K562 (cell line): ENCODE data around the gene KRT34. TPM values are rescaled to one million over a fixed set of nuclear protein-coding genes. Genes with fewer than 3 reads are reported as not detected.
"Not testable (repeated sequence)": the region's sequence is repeated elsewhere in the genome, so short reads cannot be mapped to it uniquely, and the experiment has no call there.

ENCODE experiments used
- ATAC-seq: fragments of 200-7000 bp; cut with Tn5 transposase; 3 replicates; pipeline ENCODE4 v1.9.1; 2020; ENCODE audit warnings: moderate library complexity
- BruUV-seq: library from RNA; stranded (reverse); fragments of 400-500 nt; replicated peaks from 2 replicates; lab custom pipeline; 2021; lab: Mats Ljungman, UMichigan
- CTCF ChIA-PET: fragments of 300-600 bp; formaldehyde crosslinking; extraction: SDS; loops from one replicate; lab custom pipeline; 2021; ENCODE audit warnings: low intra/inter-chr PET ratio; lab: Yijun Ruan, JAX
- POLR2A ChIA-PET: fragments of 300-600, 350-650 bp; sonication (Branson Sonifier 250); formaldehyde crosslinking; extraction: SDS; loops from one replicate; lab custom pipeline; 2021; ENCODE audit warnings: antibody characterized with exemption, inconsistent platforms; lab: Yijun Ruan, JAX
- DNase-seq, 4 experiments: peaks; one replicate each; pipeline versions ENCODE4 v3.0.0 to v3.0.0-alpha.2; 2011 to 2018; ENCODE audit warnings: low spot score in 3 of 4, mixed read lengths in 3 of 4; ENCODE audit errors: extremely low read depth in 1 of 4
- FAIRE-seq: peaks from 2 replicates; lab custom pipeline; 2011; peaks lifted over from hg19 to GRCh38; lab: Jason Lieb, UNC
- H2AFZ ChIP-seq: 2 replicates; pipeline ENCODE4 v1.6.0; 2011; ENCODE audit warnings: low read depth, low read length, control low read depth, inconsistent platforms
- H3K27ac ChIP-seq: fragments of 200-600 bp; 3 replicates; pipeline ENCODE4 v1.8.0; 2011; ENCODE audit warnings: low read depth, mild to moderate bottlenecking, control low read depth, inconsistent platforms, low read length, moderate library complexity, mixed read lengths; ENCODE audit errors: extremely low read depth
- H3K27me3 ChIP-seq, 2 experiments: fragments of 300-600 bp in 1 of 2; 2 replicates in 1 of 2; 3 replicates in 1 of 2; pipeline versions ENCODE4 v1.6.0 to v1.8.0; 2011; ENCODE audit warnings: inconsistent platforms in 2 of 2, low read length in 2 of 2, mild to moderate bottlenecking in 1 of 2, mixed read lengths in 1 of 2, moderate library complexity in 1 of 2; ENCODE audit not compliant: control insufficient read depth in 2 of 2, insufficient read depth in 2 of 2
- H3K36me3 ChIP-seq: fragments of 300-600 bp; 3 replicates; pipeline ENCODE4 v1.8.0; 2011; ENCODE audit warnings: mild to moderate bottlenecking, low read length, inconsistent platforms; ENCODE audit not compliant: control insufficient read depth, insufficient read depth
- H3K4me1 ChIP-seq, 2 experiments: fragments of 200-600 bp in 1 of 2; replicated peaks in 1 of 2; 2 replicates in 1 of 2; 3 replicates in 1 of 2; pipeline versions ENCODE4 v1.5.1 to v1.8.0; 2011; ENCODE audit warnings: inconsistent platforms in 2 of 2, low read length in 2 of 2, mild to moderate bottlenecking in 1 of 2, mixed read lengths in 1 of 2, moderate library complexity in 1 of 2; ENCODE audit not compliant: control insufficient read depth in 2 of 2, insufficient read depth in 2 of 2
- H3K4me2 ChIP-seq: 2 replicates; pipeline ENCODE4 v1.6.1; 2011; ENCODE audit warnings: low read length, control low read depth, inconsistent platforms, mixed read lengths; ENCODE audit not compliant: insufficient read depth
- H3K4me3 ChIP-seq: fragments of 200-600 bp; sonication (generic), shearing (Covaris generic); 2 replicates; pipeline ENCODE4 v1.5.1; 2016; ENCODE audit warnings: control low read depth, inconsistent platforms
- H3K79me2 ChIP-seq: fragments of 200-600 bp; 3 replicates; pipeline ENCODE4 v1.8.0; 2011; ENCODE audit warnings: low read length, inconsistent platforms; ENCODE audit not compliant: control insufficient read depth, insufficient read depth
- H3K9ac ChIP-seq, 2 experiments: 2 replicates each; pipeline versions ENCODE4 v1.6.0 to v1.6.1; 2011; ENCODE audit warnings: low read depth in 2 of 2, low read length in 2 of 2, control low read depth in 1 of 2, inconsistent platforms in 1 of 2, mild to moderate bottlenecking in 1 of 2, mixed read lengths in 1 of 2; ENCODE audit not compliant: insufficient read depth in 1 of 2
- H3K9me1 ChIP-seq: one replicate; pipeline ENCODE4 v1.6.0; 2011; ENCODE audit warnings: inconsistent platforms, mild to moderate bottlenecking, low read length, moderate library complexity; ENCODE audit not compliant: control insufficient read depth, insufficient read depth
- H3K9me3 ChIP-seq: replicated peaks from 2 replicates; pipeline ENCODE4 v1.5.1; 2011; ENCODE audit warnings: low read depth, low read length, inconsistent platforms; ENCODE audit not compliant: control insufficient read depth, insufficient read depth
- H4K20me1 ChIP-seq: replicated peaks from 2 replicates; pipeline ENCODE4 v1.6.1; 2011; ENCODE audit warnings: low read length, inconsistent platforms, mixed read lengths; ENCODE audit not compliant: control insufficient read depth, insufficient read depth
- ESRRA ChIP-seq: fragments of 450-650 bp; IDR thresholded peaks from 2 replicates; pipeline ENCODE4 v1.6.1; 2014; ENCODE audit warnings: low read depth, mild to moderate bottlenecking, moderate library complexity, borderline replicate concordance
- ZNF384 ChIP-seq: IDR thresholded peaks from 2 replicates; pipeline ENCODE4 v1.6.1; 2012; ENCODE audit warnings: low read depth, low read length, improper control_type of control experiment
- WGBS: fragments of 100-300 bp; shearing (Covaris generic); methylation state at CpG from one replicate; pipeline ENCODE4 v1.1.6; 2016; ENCODE audit warnings: low coverage, mixed read lengths; ENCODE audit not compliant: insufficient coverage; ENCODE audit errors: missing lambda C conversion rate; 5-methylcytosine and 5-hydroxymethylcytosine counted together
- in situ Hi-C: fragments of 300-500 bp; cut with MboI; formaldehyde crosslinking; loops from 4 replicates; pipeline ENCODE4 v1.15.0; 2018; ENCODE audit warnings: inconsistent platforms, mixed read lengths
- intact Hi-C: fragments of 100-400 bp; cut with micrococcal nuclease; formaldehyde crosslinking; loops from 2 replicates; pipeline ENCODE4 v1.14.2; 2022
- polyA plus RNA-seq, 8 experiments: library from polyadenylated mRNA; depleted of rRNA in 4 of 8; stranded (reverse) in 5 of 8; unstranded in 3 of 8; fragments of >200 nt; fragmentation: Nextera tagmentation in 2 of 8; fragmentation: Illumina TruSeq in 1 of 8; extraction: Ambion mirVana in 2 of 8; extraction: Trizol in 1 of 8; gene quantifications; 2 replicates each; pipeline versions ENCODE4 v1.2.1 to v1.2.3, GENCODE V29; 2011 to 2014; ENCODE audit warnings: inconsistent platforms in 1 of 8, missing spikeins in 1 of 8
- total RNA-seq, 7 experiments: library from RNA; depleted of rRNA in 6 of 7; stranded (reverse); fragments of >200 nt in 6 of 7; fragmentation: Illumina TruSeq in 2 of 7; extraction: Trizol in 2 of 7; gene quantifications; 2 replicates each; pipeline versions ENCODE4 v1.2.1 to v1.2.3, GENCODE V29; 2011 to 2021; ENCODE audit warnings: low replicate concordance in 1 of 7

Gene KRT34
- total and polyA plus RNA-seq, 9 of the 15 experiments (the other 6 are each of a cell fraction or from before 2014, with no cell fraction given), result not detected

- POLR2A ChIA-PET, result interaction anchor here (0.6 to 1.5 kb wide), 2 partner anchors 12 to 21 kb away, joined by 3 to 5 read pairs; no protein-coding TSS in a partner anchor
- Histone ChIP-seq H3K27ac (no peak within 1 kb of the TSS), H3K9me3 (no peaks in the 10 kb centered on the region), H3K27me3 (peaks cover 36 to 50% of the 10 kb centered on the region in 2 experiments), H3K4me2 (no peak within 1 kb of the TSS), H2AFZ (no peak within 1 kb of the TSS)
- CTCF ChIA-PET, result no interaction called here
- 0% methylated on average over 13 of the region's 13 CpGs for WGBS
- no peak for ATAC-seq
- BruUV-seq, result no TSS peak
- TF ChIP-seq ZNF384, result no peak
- no peak for TF ChIP-seq ESRRA
- TF ChIP-seq, all 486 proteins: peak for 0
- no peak for FAIRE-seq
- Histone ChIP-seq H3K36me3 (no peaks in the 10 kb centered on the region), H3K79me2 (no peaks in the 10 kb centered on the region), H3K9me1 (no peaks in the 10 kb centered on the region), H3K9ac (no peak within 1 kb of the TSS), H3K4me1 (no peaks in the 10 kb centered on the region), H4K20me1 (no peaks in the 10 kb centered on the region; the same call in 1 of the 2 replicates), H3K4me3 (no peak within 1 kb of the TSS)
- intact Hi-C loops (no loop called here), in situ Hi-C loops (no loop called here)
- DNase-seq, result no peak
Observed at GRCh38 chr17:41424111-41424635, 42.1 kb upstream of the KRT34 start, which contains the start of gene KRT37. KRT37 (minus strand) TSS chr17:41424585; CDS start chr17:41424523, 62 bp downstream.

GRCh38 chr17:41422586-41422985, 40.5 kb upstream of the KRT34 start:
- ATAC-seq, H3K4me3 ChIP-seq, H3K4me1 ChIP-seq, H3K9ac ChIP-seq, CTCF ChIA-PET, H2AFZ ChIP-seq, H3K79me2 ChIP-seq, DNase-seq, H3K4me2 ChIP-seq, H4K20me1 ChIP-seq, H3K9me3 ChIP-seq, H3K9me1 ChIP-seq, BruUV-seq, H3K27ac ChIP-seq, FAIRE-seq, in situ Hi-C loops, H3K36me3 ChIP-seq, intact Hi-C loops: not testable (repeated sequence)
- 0% methylated on average over 11 of the region's 11 CpGs for WGBS
- peaks cover 36 to 61% of the 10 kb centered on the region in 2 experiments; a peak in 4 of 5 replicates for H3K27me3 ChIP-seq
- POLR2A ChIA-PET, result interaction anchor here (1.5 kb wide), 1 partner anchor 19 kb away, joined by 5 read pairs; no protein-coding TSS in a partner anchor
